Measurements from ENCODE around the gene SEMA4G.

The SEMA4G gene

DNA sequence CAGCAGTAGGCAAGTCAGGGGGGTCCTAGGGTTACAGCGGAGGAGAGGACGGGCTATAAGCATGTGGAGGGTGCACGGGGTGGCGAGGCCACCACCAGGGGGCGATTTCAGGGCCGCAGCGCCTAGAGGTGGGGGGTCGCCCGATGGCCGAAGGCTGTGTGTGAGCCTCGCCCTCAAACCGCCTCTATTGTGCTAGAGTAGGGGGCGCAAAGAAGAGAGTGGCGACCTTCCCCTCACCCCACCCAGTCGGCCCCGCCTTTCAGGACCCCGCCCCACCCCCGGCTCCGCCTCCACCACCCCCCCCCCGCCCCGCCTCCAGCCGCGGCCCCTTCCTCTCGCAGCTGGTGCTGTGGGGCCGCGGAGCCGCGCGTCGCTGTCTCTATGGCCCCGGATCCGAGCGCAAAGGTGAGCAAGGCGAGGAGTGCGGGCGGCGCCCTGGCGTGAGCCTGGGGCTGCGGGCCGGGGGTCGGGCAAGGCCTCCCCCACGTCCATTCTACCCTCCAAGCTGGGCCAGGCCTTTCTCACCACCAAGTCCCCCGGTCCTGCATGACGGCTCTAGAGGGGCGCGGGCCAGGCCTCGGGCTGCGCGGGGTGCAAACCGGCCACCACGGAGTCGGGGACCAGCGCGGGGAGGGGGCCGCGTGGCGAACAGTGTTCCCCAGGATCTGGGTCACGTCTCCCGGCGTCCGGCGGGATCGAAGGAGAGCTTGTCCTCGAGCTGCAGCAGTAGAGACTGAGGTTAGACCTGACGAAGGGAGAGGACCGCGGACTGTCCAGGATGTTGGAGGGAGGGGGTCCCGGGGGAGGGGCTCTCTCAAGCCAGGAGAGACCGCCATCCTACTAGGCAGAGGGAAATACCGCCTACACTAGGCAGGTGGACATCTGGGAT is at the start of gene SEMA4G:
TSS of gene SEMA4G (plus strand) at position 318 of the 889 bp plus-strand sequence. CDS start 3,409 bp downstream, outside the sequence.
- peak in 15 of 58 donors; percentile 13 to 46 (median 22) for DNase-seq

DNA sequence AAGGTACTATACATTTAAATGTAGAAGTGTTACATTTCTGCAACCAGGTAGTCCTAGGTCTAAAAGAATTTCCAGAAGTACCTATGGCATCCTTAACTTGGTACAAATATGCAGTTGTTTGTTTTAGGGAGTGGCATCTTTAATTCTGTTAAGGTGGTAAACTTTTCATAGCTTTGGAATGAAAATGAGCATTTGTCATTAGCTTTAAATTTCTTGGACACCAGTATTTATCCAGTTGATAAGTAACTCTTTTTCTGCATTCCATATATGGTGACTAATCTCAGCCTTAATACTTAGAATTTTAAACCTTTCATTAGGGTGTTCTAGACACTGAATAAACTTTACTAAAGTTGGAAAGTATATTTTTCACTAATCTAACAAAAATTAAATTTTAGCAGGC is 45.7 kb upstream of the SEMA4G start:
- DNase-seq = no peak

- DNase-seq = no peak
Measured at GRCh38 chr10:100927266-100927665, 42.0 kb upstream of the SEMA4G start.

GRCh38 chr10:100928039-100928438 is 41.3 kb upstream of the SEMA4G start:
- DNase-seq = no peak

GRCh38 chr10:100930368-100930767 is 38.9 kb upstream of the SEMA4G start:
- no peak for DNase-seq

DNA sequence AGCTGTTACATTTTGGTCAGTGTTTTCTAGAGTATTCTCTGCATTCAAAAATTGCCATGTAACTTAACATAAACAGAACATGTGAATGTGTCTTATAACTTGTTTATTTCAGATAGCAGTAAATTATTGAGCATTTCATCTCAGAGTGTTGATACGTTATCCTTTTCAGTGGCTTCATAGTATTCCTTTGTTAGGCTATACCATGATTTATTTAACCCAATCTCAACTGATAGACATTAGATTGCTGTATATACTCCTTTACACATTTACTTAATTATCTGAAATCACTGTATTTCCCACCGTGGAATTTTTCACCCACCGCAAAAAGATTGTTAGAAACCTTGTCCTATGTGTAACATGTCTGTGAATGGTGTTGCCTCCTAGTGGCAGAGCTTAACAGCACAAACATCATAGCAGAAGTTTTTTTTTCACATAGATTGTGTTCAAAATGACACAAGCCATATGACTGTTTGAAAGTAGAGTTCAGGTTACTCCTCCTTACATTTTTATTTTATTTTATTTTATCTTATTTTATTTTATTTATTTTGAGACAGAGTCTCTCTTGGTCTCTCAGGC is 35.1 kb upstream of the SEMA4G start:
- DNase-seq = no peak

DNA sequence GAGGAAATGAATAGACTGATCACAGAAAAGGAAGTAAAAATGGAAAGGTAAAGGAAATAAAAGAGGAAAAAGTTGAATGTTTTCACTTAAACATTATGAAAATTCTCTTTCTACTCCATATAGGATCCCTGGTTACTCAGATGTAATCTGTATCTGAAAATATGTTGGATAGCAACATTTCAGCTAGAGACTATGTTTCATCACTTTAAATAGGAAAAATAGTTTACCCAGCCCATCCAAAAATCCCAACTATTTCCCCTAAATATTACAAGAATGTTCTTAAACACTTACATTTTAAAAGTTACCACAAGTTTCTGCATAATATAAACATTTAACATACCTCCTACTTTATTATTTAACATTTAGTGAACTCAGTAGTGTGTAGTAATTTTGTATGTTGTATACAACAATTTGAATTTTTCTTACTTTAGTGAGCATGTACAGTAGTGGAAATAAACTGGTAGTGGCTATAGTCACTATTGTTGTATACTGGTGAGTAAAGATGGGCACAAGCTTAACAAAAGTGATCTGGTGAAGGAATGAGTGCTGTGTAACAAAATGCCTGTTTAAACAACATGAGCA is 29.4 kb upstream of the SEMA4G start:
- no peak for DNase-seq

DNA sequence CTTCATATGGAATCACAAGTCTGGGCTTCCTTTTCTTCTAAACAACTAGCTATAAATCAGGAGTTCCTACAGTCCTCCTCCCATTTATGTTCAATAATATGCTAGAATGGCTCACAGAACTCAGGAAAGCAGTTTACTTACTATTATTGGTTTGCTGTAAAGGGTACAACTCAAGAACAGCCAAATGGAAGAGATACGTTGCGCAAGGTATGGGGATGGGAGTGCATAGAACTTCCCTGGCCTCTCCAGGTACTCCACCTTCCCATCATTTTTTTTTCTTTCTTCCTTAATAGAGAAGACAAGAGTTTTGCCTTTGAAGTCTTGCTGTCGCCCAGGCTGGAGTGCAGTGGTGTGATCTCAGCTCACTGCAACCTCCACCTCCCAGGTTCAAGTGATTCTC is 27.1 kb upstream of the SEMA4G start:
- DNase-seq = no peak

DNA sequence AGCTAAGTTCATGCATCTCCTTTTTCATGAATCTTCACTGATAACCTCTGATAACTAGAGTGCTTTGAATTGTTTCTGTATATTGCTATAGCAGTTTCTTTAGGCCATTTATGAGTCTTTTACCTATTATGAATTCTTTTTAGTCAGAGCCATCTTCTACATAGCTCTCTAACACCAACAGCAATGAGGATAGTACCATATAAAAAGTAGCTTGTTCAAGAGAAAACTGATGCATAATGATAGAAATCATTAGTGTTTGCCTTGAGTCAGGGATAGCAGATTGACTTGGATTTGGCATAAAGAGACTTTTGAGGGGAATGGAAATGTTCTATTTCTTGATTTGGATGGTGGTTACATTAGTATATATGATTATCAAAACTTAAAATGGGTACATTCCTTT is 25.8 kb upstream of the SEMA4G start:
- DNase-seq = no peak

DNA sequence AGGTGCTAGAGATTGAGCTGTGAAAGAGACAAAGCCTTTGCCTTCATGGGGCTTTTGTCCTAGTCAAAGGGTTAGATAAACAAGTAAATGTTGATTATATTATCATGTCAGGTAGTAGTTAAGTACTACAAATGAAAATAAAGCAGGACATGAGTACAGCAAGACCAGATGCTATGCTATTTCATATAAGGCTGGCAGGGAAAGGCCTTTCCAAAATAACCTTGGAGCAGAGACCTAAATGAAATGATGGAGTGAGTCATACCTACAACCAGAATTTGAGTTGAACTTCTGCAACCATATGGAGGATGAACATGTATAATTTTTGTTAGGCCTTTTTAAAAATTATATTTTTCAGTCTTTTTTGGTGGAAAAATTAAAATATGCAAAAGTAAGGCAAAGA is 23.6 kb upstream of the SEMA4G start:
- peak in 1 of 58 donors; percentile 2 for DNase-seq

- no peak for DNase-seq
Measured at GRCh38 chr10:100948916-100949315, 20.4 kb upstream of the SEMA4G start.

DNA sequence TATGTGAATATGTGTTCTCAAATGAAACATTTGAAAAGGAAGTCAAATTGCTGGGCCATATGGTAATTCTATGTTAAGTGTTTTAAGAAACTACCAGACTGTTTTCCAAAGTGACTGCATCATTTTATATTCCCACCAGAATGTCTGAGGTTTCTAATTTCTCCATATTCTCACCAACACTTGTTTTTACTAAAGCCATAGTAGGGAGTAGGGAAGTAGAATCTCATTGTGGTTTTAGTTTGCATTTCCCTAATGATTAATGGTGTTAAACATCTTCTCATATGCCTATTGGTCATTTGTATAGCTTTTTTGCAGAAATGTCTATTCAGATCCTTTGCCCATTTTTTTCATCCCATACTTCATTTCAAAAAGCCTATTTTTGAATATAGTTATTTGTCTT is 9.1 kb upstream of the SEMA4G start:
- no peak for DNase-seq

DNA sequence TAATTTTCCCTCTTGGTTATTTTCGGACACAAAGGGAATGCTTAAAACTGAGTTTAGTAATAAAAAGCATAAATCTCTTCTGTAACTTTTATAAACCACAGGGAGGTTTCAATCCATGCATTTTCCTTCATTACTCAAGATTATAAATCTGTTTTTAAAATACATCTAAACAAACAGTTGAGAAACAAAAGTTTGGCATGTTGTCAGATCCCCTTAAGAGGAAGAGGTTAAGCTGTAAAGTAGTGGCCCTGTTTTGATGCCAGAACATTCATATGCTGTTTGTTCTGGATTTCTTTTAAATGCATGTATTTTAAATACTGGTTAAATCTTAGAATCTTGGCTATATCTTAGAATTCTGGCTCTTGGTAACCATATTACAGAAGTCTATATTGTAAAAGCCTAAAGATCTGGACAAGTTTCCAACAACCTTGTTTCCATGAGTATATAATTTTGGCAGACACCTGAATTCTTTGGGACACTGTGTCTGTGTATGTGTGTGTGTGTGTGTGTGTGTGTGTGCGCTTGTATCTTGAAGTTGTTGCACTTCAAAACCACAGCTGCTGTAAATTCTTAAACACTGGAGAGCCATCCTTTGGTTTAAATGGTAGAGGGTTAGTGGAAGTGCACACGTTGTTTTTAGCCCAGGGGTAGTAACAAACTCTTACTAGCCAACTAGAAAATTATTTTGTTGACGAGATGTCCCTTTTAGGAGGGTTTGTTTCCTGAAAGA is 6.8 kb upstream of the SEMA4G start:
- no peak for DNase-seq

DNA sequence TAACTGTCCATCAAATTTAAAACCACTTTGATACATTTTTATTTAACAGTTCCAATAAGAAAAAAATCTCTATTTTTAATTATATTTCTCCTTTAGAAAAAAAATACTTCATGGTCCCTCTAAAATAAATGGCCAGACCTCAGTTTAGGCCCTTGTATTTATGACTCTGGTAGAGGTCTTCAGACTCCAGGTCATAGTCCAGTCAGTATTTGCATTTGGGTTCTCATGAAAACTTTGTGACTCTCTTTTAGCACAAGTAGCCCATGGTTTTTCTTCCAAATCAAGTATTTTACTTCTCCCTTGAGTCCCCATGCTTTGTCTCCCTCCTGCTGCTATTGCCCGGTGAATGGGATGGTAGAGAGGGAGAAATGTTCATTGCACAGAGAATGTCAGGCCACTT is 5.5 kb upstream of the SEMA4G start:
- DNase-seq = no peak

- no peak for DNase-seq
Measured at GRCh38 chr10:100965820-100966219, 3.5 kb upstream of the SEMA4G start.

- DNase-seq = no peak
Measured at GRCh38 chr10:100966887-100967286, 2.4 kb upstream of the SEMA4G start.

GRCh38 chr10:100967332-100967731 is 2.0 kb upstream of the SEMA4G start:
- DNase-seq = no peak

- DNase-seq = peak in 10 of 58 donors; percentile 1 to 37 (median 18)
Measured at GRCh38 chr10:100968062-100968736, 1.1 kb upstream of the SEMA4G start.

GRCh38 chr10:100968863-100969186 is 479 bp upstream of the SEMA4G start:
- no peak for DNase-seq

GRCh38 chr10:100970076-100970913 is 991 bp downstream of the SEMA4G start:
- no peak for DNase-seq

All from anterior cingulate cortex (tissue), 58 donors.